ENCODE results near the gene PCGF3.

GRCh38 chr4:761739-762138, 56.1 kb downstream of the PCGF3 start:
- TF ChIP-seq CTCF (conservative IDR thresholded peaks at IDR 0.05; ENCODE audit: low read depth, low read length) (no peak), EZH2 (IDR thresholded peaks at IDR 0.05; ENCODE audit: borderline replicate concordance, low read depth, low read length, poor library complexity, severe bottlenecking) (no peak)

Measured in A673 (cell line).